Panc1 (cell line): ENCODE data around the gene LKAAEAR1.

Experiments
- POLR2AphosphoS5 ChIP-seq: IDR thresholded peaks from 2 replicates; pipeline ENCODE4 v1.6.1; 2012; ENCODE audit warnings: mild to moderate bottlenecking, low read depth, low read length, moderate library complexity
- SIN3A ChIP-seq: IDR thresholded peaks from 2 replicates; pipeline ENCODE4 v1.6.1; 2012; ENCODE audit warnings: low read depth, mild to moderate bottlenecking, low read length, moderate library complexity, borderline replicate concordance; ENCODE audit not compliant: insufficient read depth
- TCF7L2 ChIP-seq: IDR thresholded peaks from 2 replicates; pipeline ENCODE4 v1.6.1; 2011; ENCODE audit warnings: mild to moderate bottlenecking, low read depth, low read length, inconsistent platforms
- TF ChIP-seq, protein P1 (sequence below): fragments of 450-650 bp; IDR thresholded peaks from 2 replicates; pipeline ENCODE4 v1.5.1; 2017; ENCODE audit warnings: mild to moderate bottlenecking
- TF ChIP-seq, protein P2 (sequence below), 2 experiments: IDR thresholded peaks; 2 replicates each; pipeline ENCODE4 v1.6.1; 2011 to 2012; ENCODE audit warnings: low read depth in 2 of 2, control low read depth in 1 of 2, low read length in 1 of 2, mild to moderate bottlenecking in 1 of 2, moderate library complexity in 1 of 2; ENCODE audit not compliant: insufficient read depth in 1 of 2

DNA sequence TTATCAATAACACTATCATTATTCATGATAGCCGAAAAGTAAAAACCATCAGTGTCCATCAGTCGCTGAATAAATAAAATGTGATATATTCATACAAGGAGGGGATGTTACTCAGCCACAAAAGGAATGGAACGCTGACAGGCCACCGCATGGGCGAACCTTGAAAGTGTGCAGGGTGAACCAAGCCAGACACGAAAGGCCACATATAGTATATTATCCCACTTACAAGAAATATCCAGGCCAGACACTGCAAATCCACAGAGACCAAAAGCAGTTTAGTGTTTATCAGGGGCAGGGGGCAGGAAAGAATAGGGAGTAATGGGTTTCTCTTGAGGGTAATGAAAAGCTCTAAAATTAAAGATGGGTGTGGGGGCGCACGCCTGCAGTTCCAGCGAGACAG is 40.4 kb downstream of the LKAAEAR1 start:
- TF ChIP-seq, protein P1, sequence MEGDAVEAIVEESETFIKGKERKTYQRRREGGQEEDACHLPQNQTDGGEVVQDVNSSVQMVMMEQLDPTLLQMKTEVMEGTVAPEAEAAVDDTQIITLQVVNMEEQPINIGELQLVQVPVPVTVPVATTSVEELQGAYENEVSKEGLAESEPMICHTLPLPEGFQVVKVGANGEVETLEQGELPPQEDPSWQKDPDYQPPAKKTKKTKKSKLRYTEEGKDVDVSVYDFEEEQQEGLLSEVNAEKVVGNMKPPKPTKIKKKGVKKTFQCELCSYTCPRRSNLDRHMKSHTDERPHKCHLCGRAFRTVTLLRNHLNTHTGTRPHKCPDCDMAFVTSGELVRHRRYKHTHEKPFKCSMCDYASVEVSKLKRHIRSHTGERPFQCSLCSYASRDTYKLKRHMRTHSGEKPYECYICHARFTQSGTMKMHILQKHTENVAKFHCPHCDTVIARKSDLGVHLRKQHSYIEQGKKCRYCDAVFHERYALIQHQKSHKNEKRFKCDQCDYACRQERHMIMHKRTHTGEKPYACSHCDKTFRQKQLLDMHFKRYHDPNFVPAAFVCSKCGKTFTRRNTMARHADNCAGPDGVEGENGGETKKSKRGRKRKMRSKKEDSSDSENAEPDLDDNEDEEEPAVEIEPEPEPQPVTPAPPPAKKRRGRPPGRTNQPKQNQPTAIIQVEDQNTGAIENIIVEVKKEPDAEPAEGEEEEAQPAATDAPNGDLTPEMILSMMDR = no peak
- TF ChIP-seq, protein P2, sequence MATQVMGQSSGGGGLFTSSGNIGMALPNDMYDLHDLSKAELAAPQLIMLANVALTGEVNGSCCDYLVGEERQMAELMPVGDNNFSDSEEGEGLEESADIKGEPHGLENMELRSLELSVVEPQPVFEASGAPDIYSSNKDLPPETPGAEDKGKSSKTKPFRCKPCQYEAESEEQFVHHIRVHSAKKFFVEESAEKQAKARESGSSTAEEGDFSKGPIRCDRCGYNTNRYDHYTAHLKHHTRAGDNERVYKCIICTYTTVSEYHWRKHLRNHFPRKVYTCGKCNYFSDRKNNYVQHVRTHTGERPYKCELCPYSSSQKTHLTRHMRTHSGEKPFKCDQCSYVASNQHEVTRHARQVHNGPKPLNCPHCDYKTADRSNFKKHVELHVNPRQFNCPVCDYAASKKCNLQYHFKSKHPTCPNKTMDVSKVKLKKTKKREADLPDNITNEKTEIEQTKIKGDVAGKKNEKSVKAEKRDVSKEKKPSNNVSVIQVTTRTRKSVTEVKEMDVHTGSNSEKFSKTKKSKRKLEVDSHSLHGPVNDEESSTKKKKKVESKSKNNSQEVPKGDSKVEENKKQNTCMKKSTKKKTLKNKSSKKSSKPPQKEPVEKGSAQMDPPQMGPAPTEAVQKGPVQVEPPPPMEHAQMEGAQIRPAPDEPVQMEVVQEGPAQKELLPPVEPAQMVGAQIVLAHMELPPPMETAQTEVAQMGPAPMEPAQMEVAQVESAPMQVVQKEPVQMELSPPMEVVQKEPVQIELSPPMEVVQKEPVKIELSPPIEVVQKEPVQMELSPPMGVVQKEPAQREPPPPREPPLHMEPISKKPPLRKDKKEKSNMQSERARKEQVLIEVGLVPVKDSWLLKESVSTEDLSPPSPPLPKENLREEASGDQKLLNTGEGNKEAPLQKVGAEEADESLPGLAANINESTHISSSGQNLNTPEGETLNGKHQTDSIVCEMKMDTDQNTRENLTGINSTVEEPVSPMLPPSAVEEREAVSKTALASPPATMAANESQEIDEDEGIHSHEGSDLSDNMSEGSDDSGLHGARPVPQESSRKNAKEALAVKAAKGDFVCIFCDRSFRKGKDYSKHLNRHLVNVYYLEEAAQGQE (IDR thresholded peaks at IDR 0.05; ENCODE audit: insufficient read depth in 1 of 2, low read depth in 2 of 2, low read length in 1 of 2) = no peak
- TF ChIP-seq POLR2AphosphoS5 (no peak), SIN3A (no peak), TCF7L2 (no peak)
